Stimulated activated CD4-positive, alpha-beta T cell treated with anti-CD3 and anti-CD28 coated beads, Interleukin-1b, Interleukin-23, amount 100 ng/mL, for 24 hours (primary cell): Measurements from ENCODE around the gene ZNF70.

ENCODE experiments used
- DNase-seq, 4 experiments: peaks; one replicate each; pipeline ENCODE4 v3.0.0-alpha.2; 2020; ENCODE audit warnings: low read depth in 4 of 4, low spot score in 1 of 4

ZNF70 gene

DNA sequence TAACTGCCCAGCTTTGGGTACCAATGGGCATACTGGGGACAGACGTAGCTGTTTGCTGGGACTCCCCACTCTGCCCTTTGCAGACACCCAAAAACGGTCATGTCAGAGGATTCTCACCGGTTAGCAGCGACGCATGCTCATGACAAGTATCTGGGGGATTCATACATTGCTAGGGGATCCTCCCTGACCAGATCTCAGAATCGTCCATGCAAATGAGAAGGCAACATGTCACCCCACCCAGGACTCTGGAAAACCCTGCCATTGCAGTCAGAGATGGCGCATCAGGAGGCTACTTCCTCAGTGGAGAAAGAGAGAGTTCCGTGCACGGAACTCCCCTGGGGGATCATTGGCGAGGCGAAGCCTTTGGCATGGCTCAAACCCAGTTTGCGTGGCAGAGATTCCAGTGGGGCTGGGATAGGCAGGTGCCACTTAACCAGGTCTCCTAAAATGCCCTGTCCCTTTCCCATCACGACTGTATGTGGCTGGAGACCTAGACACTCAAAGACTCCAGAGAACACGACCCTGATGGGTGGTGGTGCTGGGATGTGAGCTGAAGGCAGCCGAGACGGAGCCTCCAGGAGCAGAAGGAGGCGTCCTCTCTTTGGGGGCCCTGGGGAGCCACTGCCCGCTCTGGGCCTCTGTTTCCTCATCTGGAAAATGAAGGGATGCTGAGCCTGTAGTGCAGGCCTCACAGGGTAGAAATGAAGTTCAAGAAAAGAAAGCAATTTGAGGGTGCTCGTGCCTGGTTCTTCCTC lies 55.2 kb downstream of the ZNF70 start:
- DNase-seq = no peak

DNA sequence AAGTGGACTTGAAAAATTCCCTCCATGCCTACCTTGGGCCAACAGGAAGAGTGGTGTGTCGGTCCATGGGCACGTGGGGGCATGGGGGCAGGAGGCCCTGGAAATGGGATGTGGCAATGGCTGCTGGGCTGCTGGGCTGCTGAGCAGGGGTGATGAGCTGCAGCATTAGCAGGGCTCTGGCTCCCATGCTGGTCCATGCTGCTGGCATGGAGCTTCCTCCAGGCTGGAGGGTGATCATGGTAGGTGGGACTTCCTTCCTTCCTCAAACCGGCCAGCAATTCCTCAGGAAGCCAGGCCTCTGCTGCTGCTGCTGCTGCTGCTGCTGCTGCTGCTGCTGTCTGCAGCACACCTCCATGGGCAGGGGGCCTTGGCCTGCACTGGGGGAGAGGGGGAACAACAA lies 55.8 kb downstream of the ZNF70 start:
- no peak for DNase-seq

DNA sequence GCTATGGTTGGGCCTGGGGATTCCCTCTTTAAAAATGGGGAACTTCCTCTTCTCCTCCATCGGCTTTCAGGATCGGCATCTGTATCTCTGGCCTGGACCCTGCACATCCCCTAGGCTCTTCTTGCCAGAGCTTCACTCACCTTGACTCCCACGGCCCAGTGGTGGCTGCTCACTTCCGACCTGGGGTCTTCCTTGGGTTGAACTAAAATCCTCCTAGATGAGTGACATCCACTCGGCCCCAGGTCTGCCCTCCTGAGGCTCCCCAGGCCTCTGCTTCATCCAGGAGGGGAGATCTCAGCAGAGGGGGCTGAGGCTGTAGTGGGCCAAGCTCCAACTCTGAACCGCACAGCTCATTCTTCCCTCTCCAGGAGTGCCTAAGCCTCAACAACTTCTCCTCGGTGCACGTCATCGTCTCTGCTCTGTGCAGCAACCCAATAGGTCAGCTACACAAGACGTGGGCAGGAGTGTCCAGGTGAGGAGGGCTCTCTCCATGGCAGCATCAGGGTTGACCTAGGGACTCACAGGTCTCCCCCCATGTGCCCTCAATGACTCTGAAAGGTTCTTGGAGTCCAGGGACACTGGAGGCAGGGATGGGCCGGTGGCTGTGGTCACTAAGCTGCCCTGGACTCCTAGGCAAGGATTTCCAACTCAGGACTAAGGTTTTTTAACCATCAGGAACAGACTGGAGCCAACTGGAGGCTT lies 56.8 kb downstream of the ZNF70 start:
- DNase-seq = no peak

DNA sequence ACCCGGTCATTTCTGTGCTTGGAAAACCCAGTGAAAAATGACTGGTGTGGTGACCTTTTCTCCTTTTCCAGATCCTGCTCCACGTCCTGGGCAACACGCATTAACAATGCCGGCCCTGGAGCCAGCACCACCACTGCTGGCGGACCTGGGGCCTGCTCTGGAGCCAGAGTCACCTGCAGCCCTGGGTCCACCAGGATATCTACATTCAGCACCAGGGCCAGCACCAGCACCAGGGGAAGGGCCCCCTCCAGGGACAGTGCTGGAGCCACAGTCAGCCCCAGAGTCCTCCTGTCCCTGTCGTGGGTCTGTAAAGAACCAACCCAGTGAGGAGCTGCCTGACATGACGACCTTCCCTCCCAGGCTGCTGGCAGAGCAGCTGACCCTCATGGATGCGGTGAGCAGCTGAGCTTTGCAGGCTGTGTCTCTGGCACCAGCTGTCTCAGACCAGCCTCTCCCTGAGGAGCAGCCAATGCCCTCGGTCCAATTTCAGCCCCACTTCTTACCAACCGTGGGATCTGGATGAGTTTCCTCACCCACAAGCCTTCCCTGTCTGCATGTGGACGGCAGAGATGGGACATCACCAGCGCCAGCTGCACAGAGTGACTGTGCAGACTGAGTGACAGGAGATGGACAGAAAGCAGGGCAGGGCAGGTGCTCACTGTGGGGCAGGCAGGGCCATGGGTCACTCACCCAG lies 58.2 kb downstream of the ZNF70 start:
- DNase-seq = no peak

DNA sequence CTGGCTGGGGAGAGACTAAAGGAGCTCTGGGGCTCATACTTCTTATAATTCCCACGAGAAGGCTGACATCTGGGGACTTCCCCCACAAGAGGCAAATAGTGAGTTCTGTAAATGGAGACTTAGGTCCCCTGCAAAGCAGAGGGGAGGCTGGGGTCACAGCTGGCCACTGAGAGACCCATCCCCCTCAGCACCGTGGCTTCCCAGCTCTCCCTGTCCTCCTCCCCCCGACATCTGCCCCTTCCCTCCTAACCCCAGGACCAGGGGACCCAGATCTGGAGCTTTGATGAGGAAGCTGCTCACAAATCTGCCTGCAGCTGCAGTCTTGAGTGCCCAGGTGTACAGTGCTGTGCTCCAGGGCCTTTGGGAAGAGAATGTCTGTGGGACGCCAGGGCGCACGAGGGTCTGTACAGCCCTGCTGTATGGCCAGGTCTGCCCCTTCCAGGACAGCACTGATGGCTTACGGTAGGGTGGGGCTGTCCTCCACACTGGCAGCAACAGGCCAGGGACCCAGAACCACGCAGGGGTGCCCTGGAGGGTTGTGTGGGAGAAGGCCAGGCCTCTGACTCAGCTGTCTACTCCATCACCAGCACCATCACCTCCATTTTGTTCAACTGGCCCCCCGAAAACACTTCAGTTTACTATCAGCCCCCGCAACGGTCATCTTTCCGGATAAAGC lies 59.0 kb downstream of the ZNF70 start:
- DNase-seq = no peak

DNA sequence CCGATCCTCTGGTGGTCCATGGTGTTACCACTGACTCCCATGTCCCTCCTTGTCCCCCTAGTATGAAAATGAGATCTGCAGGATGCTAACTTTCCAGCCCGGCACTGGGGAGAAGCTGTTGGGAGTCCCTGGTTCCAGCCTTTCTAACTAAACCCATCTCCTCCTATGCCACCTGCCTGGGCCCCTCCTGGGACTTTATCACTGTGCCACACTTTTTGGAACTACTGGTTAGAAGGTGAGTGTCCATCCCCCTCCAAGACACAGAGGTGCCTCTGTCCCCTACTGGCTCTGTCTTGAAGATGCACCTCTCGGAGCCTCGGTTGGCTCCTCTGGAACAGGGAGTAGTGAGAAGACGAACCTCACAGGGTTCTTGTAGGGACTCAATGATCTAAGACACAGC lies 60.2 kb downstream of the ZNF70 start, which contains the start of gene RGL4:
TSS of gene RGL4 (plus strand) at position 301 of the 400 bp plus-strand sequence. CDS start 1,018 bp downstream, outside the sequence.
- no peak for DNase-seq

DNA sequence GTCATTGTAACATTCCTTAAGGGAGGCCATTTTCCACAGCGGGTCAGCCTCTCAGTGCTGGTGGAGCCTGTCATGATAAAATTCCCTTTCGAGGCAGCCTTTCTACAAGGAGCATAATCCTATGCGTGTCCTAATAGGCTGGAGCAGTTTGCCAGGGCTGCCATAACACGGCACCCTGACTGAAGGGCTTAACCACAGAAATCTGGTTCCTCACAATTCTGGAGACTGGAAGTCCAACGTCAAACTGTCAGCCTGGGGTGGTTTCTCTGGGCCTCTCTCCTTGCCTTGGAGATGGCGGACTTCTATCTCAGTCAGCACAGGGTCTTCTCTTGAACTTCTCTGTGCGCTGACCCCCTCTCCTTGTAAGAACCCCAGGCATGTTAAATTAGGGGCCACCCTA lies 61.5 kb downstream of the ZNF70 start:
- DNase-seq = no peak
